Stimulated activated effector memory CD8-positive, alpha-beta T cell treated with anti-CD3 and anti-CD28 coated beads, Interleukin-12 subunit alpha, Interleukin-12 subunit beta, amount 100 ng/mL, for 72 hours (primary cell): ENCODE measurements around the gene MTF1.

ENCODE experiments used
- ATAC-seq: fragments of 150-1000 bp; cut with Tn5 transposase; 2 replicates; pipeline ENCODE4 v1.10.0; 2021
- DNase-seq, 2 donors: peaks; one replicate each; pipeline ENCODE4 v3.0.0; 2021 to 2022; ENCODE audit warnings: low spot score in 2 of 2
- H3K27ac Mint-ChIP-seq: one replicate; pipeline ENCODE4 v1.8.0; 2022; ENCODE audit warnings: mild to moderate bottlenecking, mixed read lengths
- H3K36me3 Mint-ChIP-seq: one replicate; pipeline ENCODE4 v1.8.0; 2022; ENCODE audit warnings: mild to moderate bottlenecking, mixed read lengths
- H3K4me1 Mint-ChIP-seq: one replicate; pipeline ENCODE4 v1.8.0; 2022; ENCODE audit warnings: mixed read lengths
- H3K4me3 Mint-ChIP-seq: one replicate; pipeline ENCODE4 v1.8.0; 2022; ENCODE audit warnings: mild to moderate bottlenecking, mixed read lengths
- H3K9me3 Mint-ChIP-seq: one replicate; pipeline ENCODE4 v1.8.0; 2022; ENCODE audit warnings: mixed read lengths

MTF1 gene

DNA sequence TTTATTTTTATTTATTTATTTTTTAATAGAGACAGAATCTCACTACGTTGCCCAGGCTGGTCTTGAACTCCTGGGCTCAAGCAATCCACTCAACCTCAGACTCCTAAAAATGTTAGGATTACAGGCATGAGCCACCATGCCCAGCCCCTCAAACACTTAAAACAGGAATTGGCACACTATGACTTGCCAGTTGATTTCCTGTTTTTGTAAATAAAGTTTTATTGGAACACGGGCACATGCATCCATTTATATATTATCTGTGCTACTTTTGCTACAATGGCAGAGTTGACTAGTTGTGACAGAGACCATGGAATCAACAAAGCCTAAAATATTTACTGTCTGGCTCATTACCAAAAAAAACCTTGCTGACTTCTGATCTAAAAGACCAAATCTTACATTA is 35.4 kb downstream of the MTF1 start:
- Mint-ChIP-seq H3K9me3 (no peaks in the 10 kb centered on the region), H3K4me3 (peak overlapping the region; percentile 36), H3K4me1 (peaks cover 14% of the 10 kb centered on the region), H3K36me3 (peaks cover 90% of the 10 kb centered on the region), H3K27ac (peak overlapping the region; percentile 85)
- no peak for DNase-seq
- ATAC-seq, result no peak

DNA sequence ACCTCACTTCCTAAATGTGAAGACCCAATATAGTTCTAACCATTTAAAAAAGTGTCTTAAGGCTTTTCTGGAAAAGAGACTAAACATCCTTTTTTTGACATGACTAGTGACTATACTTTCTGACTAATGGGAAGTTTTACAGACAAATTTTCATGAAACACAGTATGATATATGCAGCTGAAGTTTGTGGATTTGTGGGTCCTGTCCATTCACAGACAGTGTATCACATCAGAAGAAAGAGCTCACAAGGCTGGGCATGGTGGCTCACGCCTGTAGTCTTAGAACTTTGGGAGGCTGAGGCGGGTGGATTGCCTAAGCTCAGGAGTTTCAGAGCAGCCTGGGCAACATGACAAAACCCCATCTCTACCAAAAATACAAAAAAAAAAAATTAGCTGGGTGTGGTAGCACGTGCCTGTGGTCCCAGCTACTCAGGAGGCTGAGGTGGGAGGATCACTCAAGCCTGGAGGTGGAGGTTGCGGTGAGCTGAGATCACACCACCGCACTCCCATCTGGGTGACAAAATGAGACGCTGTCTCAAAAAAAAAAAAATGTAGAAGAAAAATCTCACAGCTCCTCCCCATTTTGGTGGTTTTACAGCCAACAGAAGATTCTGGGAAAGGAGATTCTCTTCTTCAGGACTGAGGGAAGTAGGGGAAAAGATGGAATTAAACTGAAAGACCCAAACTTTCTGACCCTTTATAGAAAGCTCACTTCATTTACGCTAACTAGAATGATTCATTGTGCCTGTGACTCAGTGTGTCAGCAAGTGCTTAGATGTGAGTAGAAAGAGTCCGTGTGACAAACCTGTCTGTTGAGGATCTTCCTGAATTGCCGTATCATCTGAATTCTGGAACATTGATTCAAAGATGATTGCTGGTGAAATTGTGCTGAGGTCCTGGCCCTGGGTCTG is 36.2 kb downstream of the MTF1 start:
- peaks cover 90% of the 10 kb centered on the region for H3K36me3 Mint-ChIP-seq

DNA sequence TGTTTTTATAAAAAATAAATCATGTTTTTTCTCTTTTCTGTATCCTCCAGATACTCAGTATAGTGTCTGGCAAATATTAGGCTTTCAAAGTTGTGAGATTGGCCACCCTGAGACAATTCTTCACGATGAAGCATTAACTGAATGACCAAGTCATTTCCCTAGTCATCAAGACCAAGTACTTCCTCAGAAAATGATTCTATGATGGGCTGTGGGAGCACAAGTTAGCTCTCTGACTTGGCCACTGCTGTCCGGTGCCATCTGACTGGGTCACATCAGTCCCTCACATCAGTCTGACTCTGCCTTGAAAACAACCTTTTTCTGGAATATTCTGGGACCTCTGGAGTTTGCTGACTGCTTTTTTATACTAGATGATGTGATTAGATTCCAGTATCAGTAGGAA is 37.9 kb downstream of the MTF1 start:
- Mint-ChIP-seq H3K27ac (peak overlapping the region; percentile 85), H3K36me3 (peaks cover 90% of the 10 kb centered on the region), H3K9me3 (no peaks in the 10 kb centered on the region), H3K4me3 (no peak overlapping the region), H3K4me1 (peaks cover 14% of the 10 kb centered on the region)
- DNase-seq (no peak), ATAC-seq (no peak)

More for the DNA sequence above, 36.2 kb downstream of the MTF1 start:
- Mint-ChIP-seq H3K4me3 (peak overlapping the region; percentile 36), H3K4me1 (peaks cover 14% of the 10 kb centered on the region), H3K27ac (peak overlapping the region; percentile 85), H3K9me3 (no peaks in the 10 kb centered on the region)
- ATAC-seq (peak; percentile 88), DNase-seq (no peak)

DNA sequence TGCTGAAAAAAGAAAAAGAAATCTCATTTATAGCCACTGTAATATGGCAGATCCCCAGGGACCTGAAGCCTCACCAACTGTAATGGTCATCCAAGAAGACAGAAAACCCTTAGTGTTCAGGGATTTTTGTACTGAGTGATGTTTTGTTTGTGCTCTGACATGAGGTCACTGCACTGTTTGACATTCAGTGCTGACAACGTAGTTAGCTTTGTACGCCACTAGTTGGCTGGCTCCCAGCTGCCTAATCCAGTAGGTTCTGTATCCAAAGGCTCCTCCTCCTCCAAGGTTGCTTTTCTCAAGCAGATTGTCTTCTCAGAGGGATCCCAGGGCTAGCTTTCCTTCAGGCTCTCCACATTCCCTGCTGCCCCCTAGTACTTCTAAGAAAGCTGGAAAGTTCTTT is 41.9 kb downstream of the MTF1 start:
- DNase-seq (no peak), ATAC-seq (no peak)
- Mint-ChIP-seq H3K4me3 (no peak overlapping the region), H3K36me3 (peaks cover 80% of the 10 kb centered on the region), H3K9me3 (no peaks in the 10 kb centered on the region), H3K4me1 (peaks cover 11% of the 10 kb centered on the region), H3K27ac (no peak overlapping the region)

DNA sequence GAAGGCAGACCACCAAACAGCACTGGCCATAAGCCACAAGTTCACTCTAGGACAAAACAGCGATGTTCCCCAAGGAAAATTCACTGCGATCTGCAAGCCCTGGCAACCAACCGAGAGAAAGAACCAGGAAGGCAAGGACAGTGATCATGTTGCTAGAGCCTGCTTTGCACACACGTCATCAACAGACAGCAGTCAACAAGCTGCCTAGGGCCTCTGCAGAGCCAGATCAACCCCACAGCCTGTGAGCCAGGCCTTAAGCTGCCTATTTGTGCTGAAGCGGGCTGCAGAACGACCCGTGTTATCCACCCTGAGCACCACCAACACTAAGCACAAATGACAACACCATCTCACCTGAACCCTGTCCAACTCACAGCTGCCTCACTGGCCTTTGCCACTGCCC is 45.1 kb downstream of the MTF1 start:
- no peaks in the 10 kb centered on the region for H3K9me3 Mint-ChIP-seq
- peaks cover 23% of the 10 kb centered on the region for H3K4me1 Mint-ChIP-seq
- H3K36me3 Mint-ChIP-seq, result peaks cover 57% of the 10 kb centered on the region
- no peak for ATAC-seq
- H3K4me3 Mint-ChIP-seq, result no peak overlapping the region
- no peak for DNase-seq
- no peak overlapping the region for H3K27ac Mint-ChIP-seq

DNA sequence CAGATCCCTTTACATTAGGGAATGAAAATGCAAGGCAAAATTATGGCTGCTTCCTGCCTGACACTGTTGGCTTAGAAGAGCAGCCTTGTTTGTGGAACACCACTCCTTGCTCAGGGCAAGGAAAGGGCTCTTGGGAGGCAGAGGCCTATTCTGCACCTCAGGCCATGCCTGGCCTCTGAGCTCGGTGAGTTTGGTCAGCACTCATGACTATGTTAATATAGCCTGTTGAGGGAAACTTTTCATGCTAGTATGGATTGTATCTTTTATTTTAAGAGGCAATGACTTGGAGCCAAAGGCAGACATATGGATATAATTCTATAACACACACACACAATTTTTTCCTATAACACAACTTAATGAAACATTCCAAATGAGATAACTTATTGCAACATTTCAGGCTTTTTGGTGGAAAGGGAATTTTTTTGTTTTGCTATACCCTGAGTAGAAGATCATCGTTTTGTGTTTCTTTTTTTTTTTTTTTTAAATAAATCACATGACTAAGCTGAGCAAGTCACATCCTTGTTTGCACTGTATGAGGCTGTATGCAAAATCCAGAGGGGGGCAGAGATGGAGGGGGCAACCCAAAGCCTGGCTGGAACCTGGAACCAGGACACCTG is 45.8 kb downstream of the MTF1 start:
- Mint-ChIP-seq H3K4me3 (no peak overlapping the region), H3K36me3 (peaks cover 56% of the 10 kb centered on the region), H3K9me3 (no peaks in the 10 kb centered on the region), H3K4me1 (peaks cover 29% of the 10 kb centered on the region), H3K27ac (no peak overlapping the region)
- no peak for DNase-seq
- ATAC-seq, result no peak

DNA sequence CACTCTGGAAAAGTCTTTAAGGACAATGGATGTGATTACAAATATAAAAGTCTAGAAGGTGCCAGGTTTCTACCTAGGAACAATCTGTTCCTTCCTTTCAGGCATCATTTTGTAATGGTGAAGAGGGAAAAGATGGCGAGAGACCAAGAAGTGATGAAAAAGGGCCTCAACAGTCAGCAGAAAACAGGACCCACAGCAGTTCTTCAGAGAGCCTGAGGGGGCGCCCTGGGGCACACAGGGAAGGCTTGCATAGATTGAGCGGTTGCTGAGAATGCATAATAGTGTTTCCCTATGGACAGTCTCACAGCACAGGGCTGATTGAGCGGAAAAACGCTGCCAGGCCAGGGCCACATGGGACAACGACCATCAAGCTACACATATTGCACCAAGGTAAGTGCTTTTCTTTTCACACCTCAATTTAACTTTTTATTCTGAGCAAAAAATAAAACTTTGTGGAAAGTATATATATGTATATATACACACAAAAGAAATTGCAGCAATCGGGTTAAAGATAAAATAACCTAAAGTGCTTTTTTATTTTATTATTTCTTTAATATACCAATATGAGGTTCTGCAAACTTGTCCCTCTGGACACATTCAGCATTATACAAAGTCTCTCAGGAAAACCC is 48.3 kb downstream of the MTF1 start:
- Mint-ChIP-seq H3K4me1 (peaks cover 29% of the 10 kb centered on the region), H3K4me3 (no peak overlapping the region), H3K27ac (peak overlapping the region; percentile 83), H3K36me3 (peaks cover 55% of the 10 kb centered on the region), H3K9me3 (no peaks in the 10 kb centered on the region)
- DNase-seq (peak; percentile 46 to 81), ATAC-seq (peak; percentile 31)

DNA sequence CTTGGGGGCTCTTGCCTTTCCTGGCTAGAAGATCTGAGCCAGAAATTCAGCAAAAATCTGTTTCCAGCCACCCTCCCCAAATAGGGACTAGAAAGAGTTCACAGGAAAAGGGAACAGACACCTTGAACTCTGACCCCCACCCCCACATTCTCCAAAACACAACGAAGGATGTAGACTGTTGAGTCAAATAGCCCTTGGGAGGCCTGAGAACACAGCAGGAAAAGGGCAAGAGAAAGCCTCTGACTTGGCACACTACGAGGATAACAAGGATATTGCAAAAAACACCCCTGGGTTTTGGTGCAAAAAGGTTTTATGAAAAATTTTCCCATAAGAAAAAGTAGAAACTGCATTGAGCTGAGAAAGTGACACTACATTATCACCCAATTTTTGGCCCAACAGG is 49.5 kb downstream of the MTF1 start:
- no peak for ATAC-seq
- no peak for DNase-seq
- Mint-ChIP-seq H3K36me3 (peaks cover 60% of the 10 kb centered on the region), H3K4me1 (peaks cover 29% of the 10 kb centered on the region), H3K27ac (no peak overlapping the region), H3K4me3 (peak overlapping the region; percentile 91), H3K9me3 (no peaks in the 10 kb centered on the region)

DNA sequence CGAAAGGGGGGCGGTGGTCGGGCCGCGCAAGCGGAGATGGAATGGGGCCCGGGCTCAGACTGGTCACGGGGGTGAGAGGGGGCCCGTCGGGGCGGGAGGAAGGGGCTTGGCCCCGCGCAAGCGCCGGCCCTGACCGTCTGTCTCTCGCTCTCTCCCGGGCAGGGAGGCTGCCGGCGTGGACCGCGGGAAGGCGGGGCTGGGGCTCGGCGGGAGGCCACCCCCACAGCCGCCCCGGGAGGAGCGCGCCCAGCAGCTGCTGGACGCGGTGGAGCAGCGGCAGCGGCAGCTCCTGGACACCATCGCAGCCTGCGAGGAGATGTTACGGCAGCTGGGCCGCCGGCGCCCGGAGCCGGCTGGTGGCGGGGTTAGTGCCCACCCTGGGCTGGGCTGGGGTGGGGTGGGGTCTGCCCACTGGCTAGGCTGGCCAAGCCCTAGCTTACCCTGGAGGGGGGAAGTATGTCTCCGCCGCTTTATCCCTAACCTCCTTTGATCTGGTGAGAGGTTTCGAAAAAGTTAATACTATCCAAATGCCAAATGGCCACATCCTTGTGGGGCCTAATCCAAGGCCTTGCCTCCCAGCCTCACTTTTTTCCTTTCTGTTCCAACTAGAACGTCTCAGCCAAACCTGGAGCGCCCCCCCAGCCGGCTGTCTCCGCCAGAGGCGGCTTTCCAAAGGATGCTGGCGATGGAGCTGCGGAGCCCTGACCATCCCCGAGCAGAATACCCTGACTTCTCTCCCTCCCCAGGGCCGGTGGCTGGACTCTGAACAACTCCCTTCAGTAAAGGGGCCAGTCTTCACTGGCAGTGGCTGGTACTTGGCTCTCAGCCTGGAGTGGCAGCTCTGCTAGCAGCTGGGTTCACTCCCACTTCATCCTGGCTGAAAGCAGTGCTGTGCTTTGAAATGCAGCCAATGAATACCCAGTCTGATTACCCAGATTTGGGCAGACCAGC is 50.7 kb downstream of the MTF1 start:
- H3K27ac Mint-ChIP-seq, result peak overlapping the region; percentile 98
- peak in 1 of 2 donors; percentile 45 for DNase-seq
- H3K9me3 Mint-ChIP-seq, result no peaks in the 10 kb centered on the region
- peak; percentile 77 for ATAC-seq
- H3K4me3 Mint-ChIP-seq, result peak overlapping the region; percentile 91
- H3K4me1 Mint-ChIP-seq, result peaks cover 32% of the 10 kb centered on the region
- peaks cover 60% of the 10 kb centered on the region for H3K36me3 Mint-ChIP-seq

DNA sequence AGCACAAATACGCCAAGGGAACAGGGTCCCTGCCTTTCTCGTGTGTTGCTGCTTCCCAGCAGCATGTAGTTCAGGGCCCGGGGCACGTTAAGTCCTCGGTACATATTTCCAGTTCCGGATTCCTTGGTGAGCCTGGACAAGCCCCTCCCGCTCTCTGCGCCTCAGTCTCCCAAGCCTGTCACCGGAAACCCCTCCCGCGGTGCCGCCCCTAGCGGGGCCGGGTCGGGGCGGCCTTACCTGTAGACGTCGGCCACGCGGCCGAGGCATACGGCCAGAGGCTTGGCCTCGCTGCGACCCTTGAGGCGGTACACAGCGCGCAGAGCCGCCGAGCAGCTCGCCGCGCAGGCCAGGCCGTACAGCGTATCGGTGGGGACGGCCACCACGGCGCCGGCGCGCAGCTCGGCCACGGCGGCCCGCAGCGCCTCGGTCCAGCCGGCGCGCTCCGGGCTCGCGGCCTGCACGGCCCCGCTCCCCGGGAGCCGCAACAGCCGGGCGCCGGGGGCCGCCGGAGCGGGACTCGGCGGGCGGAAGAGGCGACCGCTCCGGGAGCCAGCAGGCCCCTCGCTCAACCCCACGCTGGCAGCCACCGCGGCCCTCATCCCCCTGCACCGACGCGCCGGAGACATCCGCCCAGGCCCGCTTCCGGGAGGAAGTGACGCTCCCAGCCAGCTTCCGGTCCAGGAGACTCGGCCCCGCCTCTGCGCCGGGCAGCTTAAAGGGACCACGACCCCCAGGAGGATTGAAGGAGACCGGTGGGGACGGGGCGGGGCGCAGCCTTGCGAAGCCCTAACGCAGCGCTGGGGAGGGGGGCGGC is 51.6 kb downstream of the MTF1 start, which contains the start of the genes C1orf122 and YRDC:
Gene C1orf122 (plus strand): TSS at position 236 of the 814 bp plus-strand sequence. CDS start 615 bp downstream, outside the sequence.
Gene YRDC (minus strand): TSS at position 654 of the 814 bp plus-strand sequence. CDS start 28 bp downstream, at position 626.
- DNase-seq (peak; percentile 83 to 96), ATAC-seq (peak; percentile 96)
- no peaks in the 10 kb centered on the region for H3K9me3 Mint-ChIP-seq
- peak within 1 kb of the TSS; percentile 91 for H3K4me3 Mint-ChIP-seq
- peak within 1 kb of the TSS; percentile 98 for H3K27ac Mint-ChIP-seq
- peaks cover 68% of the 10 kb centered on the region for H3K36me3 Mint-ChIP-seq
- peaks cover 33% of the 10 kb centered on the region for H3K4me1 Mint-ChIP-seq

DNA sequence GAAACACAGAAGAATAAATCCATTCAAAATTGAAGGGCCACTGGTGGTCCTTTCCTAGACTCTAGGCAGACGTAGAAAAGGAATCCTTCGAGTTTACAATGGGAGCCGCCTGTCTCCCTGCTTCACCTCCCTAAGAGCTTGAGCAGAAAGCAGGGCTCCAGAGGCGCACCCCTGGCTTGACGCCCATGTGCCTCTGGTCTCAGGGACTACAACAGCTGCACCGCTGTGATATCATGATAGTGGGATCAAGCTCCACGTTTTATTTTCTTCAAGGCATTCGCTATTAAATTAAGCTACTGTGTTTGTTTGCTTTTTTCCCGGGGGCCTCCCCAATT is 52.2 kb downstream of the MTF1 start:
- peaks cover 73% of the 10 kb centered on the region for H3K36me3 Mint-ChIP-seq
- peak overlapping the region; percentile 91 for H3K4me3 Mint-ChIP-seq
- H3K9me3 Mint-ChIP-seq, result no peaks in the 10 kb centered on the region
- DNase-seq (no peak), ATAC-seq (no peak)
- H3K27ac Mint-ChIP-seq, result peak overlapping the region; percentile 98
- H3K4me1 Mint-ChIP-seq, result peaks cover 36% of the 10 kb centered on the region

DNA sequence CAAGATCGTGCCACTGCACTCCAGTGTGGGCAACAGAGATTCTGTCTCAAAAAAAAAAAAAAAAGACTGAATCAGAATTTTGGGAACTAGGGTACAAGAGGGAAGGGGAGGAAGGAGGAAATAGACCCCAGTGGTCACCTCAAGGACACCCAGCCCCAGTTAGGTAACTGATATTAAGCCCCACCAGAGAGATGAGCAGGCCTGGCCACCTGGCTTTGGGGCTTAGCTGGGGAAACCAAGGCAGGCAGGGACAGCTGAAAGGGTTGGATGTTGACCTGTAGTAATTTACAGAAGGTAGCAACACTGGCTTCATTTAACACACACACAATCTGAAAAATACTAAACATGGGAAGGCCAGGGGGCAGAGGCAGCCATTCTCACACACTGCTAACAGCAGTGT is 57.0 kb downstream of the MTF1 start:
- Mint-ChIP-seq H3K36me3 (peaks cover 89% of the 10 kb centered on the region), H3K4me3 (no peak overlapping the region)

DNA sequence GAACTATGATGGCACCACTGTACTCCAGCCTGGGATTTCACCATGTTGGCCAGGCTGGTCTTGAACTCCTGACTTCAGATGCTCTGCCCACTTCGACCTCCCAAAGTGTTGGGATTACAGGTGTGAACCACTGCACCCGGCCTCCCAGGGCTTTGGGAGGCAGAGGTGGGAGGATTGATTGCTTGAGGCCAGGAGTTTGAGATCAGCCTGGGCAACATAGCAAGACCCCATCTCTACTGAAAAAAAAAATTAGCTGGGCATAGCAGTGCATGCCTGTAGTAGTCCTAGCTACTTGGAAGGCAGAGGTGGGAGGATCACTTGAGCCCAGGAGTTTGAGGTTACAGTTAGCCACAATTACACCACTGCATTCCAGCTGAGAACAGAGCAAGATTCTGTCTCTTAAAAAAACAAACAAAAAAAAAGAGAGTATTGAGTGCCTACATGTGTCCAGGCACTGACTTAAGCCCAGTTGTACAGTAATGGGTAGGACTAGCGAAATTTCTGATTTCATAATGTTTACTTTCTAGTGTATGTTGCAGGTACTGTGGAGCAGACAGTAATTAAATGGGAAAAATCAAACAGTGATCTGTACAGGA is 61.5 kb downstream of the MTF1 start:
- H3K4me3 Mint-ChIP-seq, result no peak overlapping the region
- peaks cover 29% of the 10 kb centered on the region for H3K4me1 Mint-ChIP-seq
- H3K9me3 Mint-ChIP-seq, result no peaks in the 10 kb centered on the region
- H3K36me3 Mint-ChIP-seq, result peaks cover 43% of the 10 kb centered on the region
- H3K27ac Mint-ChIP-seq, result no peak overlapping the region
- ATAC-seq (no peak), DNase-seq (no peak)

More for the DNA sequence above, 57.0 kb downstream of the MTF1 start:
- ATAC-seq (no peak), DNase-seq (no peak)
- peaks cover 14% of the 10 kb centered on the region for H3K4me1 Mint-ChIP-seq
- H3K27ac Mint-ChIP-seq, result peak overlapping the region; percentile 53
- no peaks in the 10 kb centered on the region for H3K9me3 Mint-ChIP-seq
